Measurements from ENCODE around the gene TMEM205. TPM values are rescaled to one million over a fixed set of nuclear protein-coding genes. Genes with fewer than 3 reads are reported as not detected.

The TMEM205 gene
- total RNA-seq, 3 donors from 2014 or later (not counting 1 experiment from before 2014, with no cell fraction given): 25.0 to 29.9 (median 29.5) TPM

- Histone ChIP-seq H3K9me3 (ENCODE audit: control insufficient read depth, insufficient read depth, low read length) (no peaks in the 10 kb centered on the region), H3K4me3 (ENCODE audit: low read length) (no peak overlapping the region), H3K36me3 (ENCODE audit: control insufficient read depth, insufficient read depth, low read length) (no peaks in the 10 kb centered on the region), H3K4me1 (ENCODE audit: control insufficient read depth, insufficient read depth, low read length) (peaks cover 31% of the 10 kb centered on the region), H3K27ac (ENCODE audit: low read length) (no peak overlapping the region), H3K27me3 (ENCODE audit: control insufficient read depth, insufficient read depth, low read length) (no peaks in the 10 kb centered on the region)
- intact Hi-C loops (cut with micrococcal nuclease): loop anchor here (10.0 kb wide), 1 partner anchor 131 kb away; the partner anchor contains the start of gene ZNF653
- Mint-ChIP-seq H3K9me3 (no peaks in the 10 kb centered on the region), H3K4me3 (no peak overlapping the region), H3K4me1 (peaks cover 6% of the 10 kb centered on the region in 2 donors), H3K36me3 (no peaks in the 10 kb centered on the region), H3K27me3 (ENCODE audit: low read depth in 2 of 2) (no peaks in the 10 kb centered on the region), H3K27ac (no peak overlapping the region)
- DNase-seq (no peak), ATAC-seq (no peak)
- WGBS (ENCODE audit: insufficient coverage): 60% methylated on average over 10 of the region's 10 CpGs
- TF ChIP-seq CTCF (IDR thresholded peaks at IDR 0.05): no peak
These were observed 27.3 kb upstream of the TMEM205 start for GRCh38 chr19:11373166-11373884.

GRCh38 chr19:11370744-11371143, 24.7 kb upstream of the TMEM205 start:
- no peak for TF ChIP-seq CTCF (IDR thresholded peaks at IDR 0.05)
- DNase-seq (no peak), ATAC-seq (no peak)
- Histone ChIP-seq H3K27me3 (ENCODE audit: control insufficient read depth, insufficient read depth, low read length) (no peaks in the 10 kb centered on the region), H3K9me3 (ENCODE audit: control insufficient read depth, insufficient read depth, low read length) (no peaks in the 10 kb centered on the region), H3K4me1 (ENCODE audit: control insufficient read depth, insufficient read depth, low read length) (peaks cover 17% of the 10 kb centered on the region), H3K4me3 (ENCODE audit: low read length) (no peak overlapping the region), H3K27ac (ENCODE audit: low read length) (no peak overlapping the region), H3K36me3 (ENCODE audit: control insufficient read depth, insufficient read depth, low read length) (peaks cover 2% of the 10 kb centered on the region)
- Mint-ChIP-seq H3K27me3 (ENCODE audit: low read depth in 2 of 2) (no peaks in the 10 kb centered on the region), H3K36me3 (no peaks in the 10 kb centered on the region), H3K4me1 (no peaks in the 10 kb centered on the region), H3K4me3 (no peak overlapping the region), H3K9me3 (no peaks in the 10 kb centered on the region), H3K27ac (no peak overlapping the region)
- 91% methylated on average over 2 of the region's 2 CpGs for WGBS (ENCODE audit: insufficient coverage)
- intact Hi-C loops (cut with micrococcal nuclease): loop anchor here (10.0 kb wide), 1 partner anchor 134 kb away; the partner anchor contains the start of gene ZNF653

GRCh38 chr19:11367528-11367927, 21.5 kb upstream of the TMEM205 start:
- H3K27me3 Mint-ChIP-seq (ENCODE audit: low read depth in 2 of 2): no peaks in the 10 kb centered on the region
- H3K4me3 Mint-ChIP-seq: no peak overlapping the region
- Histone ChIP-seq H3K27ac (ENCODE audit: low read length) (no peak overlapping the region), H3K9me3 (ENCODE audit: control insufficient read depth, insufficient read depth, low read length) (no peaks in the 10 kb centered on the region), H3K36me3 (ENCODE audit: control insufficient read depth, insufficient read depth, low read length) (peaks cover 2% of the 10 kb centered on the region), H3K4me1 (ENCODE audit: control insufficient read depth, insufficient read depth, low read length) (no peaks in the 10 kb centered on the region), H3K27me3 (ENCODE audit: control insufficient read depth, insufficient read depth, low read length) (no peaks in the 10 kb centered on the region), H3K4me3 (ENCODE audit: low read length) (no peak overlapping the region)
- ATAC-seq (no peak), DNase-seq (no peak)
- H3K36me3 Mint-ChIP-seq: no peaks in the 10 kb centered on the region
- intact Hi-C loops (cut with micrococcal nuclease): no loop called here
- H3K27ac Mint-ChIP-seq: no peak overlapping the region
- no peak for TF ChIP-seq CTCF (IDR thresholded peaks at IDR 0.05)
- 88% methylated on average over 1 of the region's 2 CpGs for WGBS (ENCODE audit: insufficient coverage)
- H3K9me3 Mint-ChIP-seq: no peaks in the 10 kb centered on the region
- no peaks in the 10 kb centered on the region for H3K4me1 Mint-ChIP-seq

Data from natural killer cell (primary cell).